H1 (cell line): Measurements from ENCODE around the gene MPC1. TPM values are rescaled to one million over a fixed set of nuclear protein-coding genes. Genes with fewer than 3 reads are reported as not detected.
"Not testable (repeated sequence)": the region's sequence is repeated elsewhere in the genome, so short reads cannot be mapped to it uniquely, and the experiment has no call there.

Source experiments
- CTCF ChIA-PET: fragments of 300-600 bp; sonication (Branson Sonifier 250); formaldehyde crosslinking; loops from one replicate; lab custom pipeline; 2021; ENCODE audit not compliant: partially characterized antibody; lab: Charles Lee
- POLR2A ChIA-PET: fragments of 300-600 bp; sonication (Branson Sonifier 250); formaldehyde crosslinking; loops from one replicate; lab custom pipeline; 2021; ENCODE audit warnings: inconsistent platforms; ENCODE audit not compliant: partially characterized antibody; lab: Charles Lee
- DNase-seq, 2 experiments: peaks; one replicate each; pipeline versions ENCODE4 v3.0.0 to v3.0.0-alpha.2; 2010 to 2022; ENCODE audit warnings: low spot score in 2 of 2, low read depth in 1 of 2, mixed read lengths in 1 of 2
- FAIRE-seq: peaks from 2 replicates; lab custom pipeline; 2011; peaks lifted over from hg19 to GRCh38; lab: Jason Lieb, UNC
- H2AFZ ChIP-seq: 2 replicates; pipeline ENCODE4 v1.8.1; 2012; ENCODE audit warnings: low read length, inconsistent platforms
- H2AK5ac ChIP-seq: 2 replicates; pipeline ENCODE4 v1.6.1; 2013; ENCODE audit warnings: low read depth, low read length
- H2BK120ac ChIP-seq: replicated peaks from 2 replicates; pipeline ENCODE3; 2013; ENCODE audit warnings: low read depth, low read length, inconsistent platforms
- H2BK12ac ChIP-seq: 2 replicates; pipeline ENCODE4 v1.6.1; 2013; ENCODE audit warnings: low read depth, low read length
- H2BK15ac ChIP-seq: 2 replicates; pipeline ENCODE4 v1.6.1; 2013; ENCODE audit warnings: low read length
- H2BK20ac ChIP-seq: 2 replicates; pipeline ENCODE4 v1.6.1; 2013; ENCODE audit warnings: low read length
- H2BK5ac ChIP-seq: 2 replicates; pipeline ENCODE4 v1.6.1; 2013; ENCODE audit warnings: low read depth, low read length
- H3K14ac ChIP-seq: 2 replicates; pipeline ENCODE4 v1.6.1; 2013; ENCODE audit warnings: inconsistent platforms; ENCODE audit not compliant: insufficient read length
- H3K18ac ChIP-seq: 2 replicates; pipeline ENCODE4 v1.6.1; 2013; ENCODE audit warnings: low read length; ENCODE audit errors: extremely low read depth
- H3K23ac ChIP-seq: 2 replicates; pipeline ENCODE4 v1.6.1; 2013; ENCODE audit warnings: inconsistent platforms; ENCODE audit not compliant: insufficient read length
- H3K23me2 ChIP-seq: 2 replicates; pipeline ENCODE4 v1.6.1; 2013; ENCODE audit warnings: low read depth, low read length
- H3K27ac ChIP-seq: 2 replicates; pipeline ENCODE4 v1.6.1; 2011; ENCODE audit warnings: low read depth, low read length, inconsistent platforms
- H3K27me3 ChIP-seq, 4 experiments: replicated peaks in 1 of 4; 1 replicate in 1 of 4; 2 replicates in 3 of 4; pipeline versions ENCODE4 v1.6.1 to v1.8.1; 2011 to 2013; ENCODE audit warnings: low read length in 3 of 4, mild to moderate bottlenecking in 3 of 4, inconsistent platforms in 2 of 4, mixed read lengths in 2 of 4, moderate library complexity in 1 of 4; ENCODE audit not compliant: control insufficient read depth in 3 of 4, insufficient read depth in 3 of 4; ENCODE audit errors: extremely low read depth in 1 of 4
- H3K36me3 ChIP-seq, 4 experiments: 2 replicates each; pipeline versions ENCODE4 v1.6.1 to v1.8.1; 2011 to 2013; ENCODE audit warnings: mild to moderate bottlenecking in 4 of 4, low read length in 3 of 4, moderate library complexity in 2 of 4, control low read depth in 1 of 4, inconsistent platforms in 1 of 4; ENCODE audit not compliant: insufficient read depth in 4 of 4, control insufficient read depth in 2 of 4
- H3K4ac ChIP-seq: replicated peaks from 2 replicates; pipeline ENCODE3; 2013; ENCODE audit warnings: low read length, low read depth, mixed read lengths, inconsistent platforms; ENCODE audit not compliant: insufficient read length
- H3K4me1 ChIP-seq, 4 experiments: replicated peaks in 1 of 4; 1 replicate in 1 of 4; 2 replicates in 3 of 4; pipeline versions ENCODE4 v1.6.1 to v1.8.1; 2011 to 2013; ENCODE audit warnings: low read length in 3 of 4, inconsistent platforms in 2 of 4, mixed read lengths in 1 of 4; ENCODE audit not compliant: insufficient read depth in 4 of 4, control insufficient read depth in 3 of 4
- H3K4me2 ChIP-seq, 2 experiments: 2 replicates each; pipeline versions ENCODE4 v1.6.1 to v1.8.1; 2011 to 2013; ENCODE audit warnings: low read depth in 2 of 2, low read length in 2 of 2, control low read depth in 1 of 2, inconsistent platforms in 1 of 2, mild to moderate bottlenecking in 1 of 2; ENCODE audit not compliant: insufficient read depth in 1 of 2
- H3K4me3 ChIP-seq, 4 experiments: fragments of 200-600, 300-600 bp in 1 of 4; sonication (generic), shearing (Covaris generic), sonication (Bioruptor Twin) in 1 of 4; 2 replicates each; pipeline versions ENCODE4 v1.5.1 to v1.8.1; 2011 to 2016; ENCODE audit warnings: low read length in 4 of 4, low read depth in 3 of 4, control low read depth in 2 of 4, inconsistent platforms in 2 of 4, mild to moderate bottlenecking in 2 of 4, mixed read lengths in 1 of 4, moderate library complexity in 1 of 4; ENCODE audit not compliant: insufficient read depth in 2 of 4; ENCODE audit errors: extremely low read depth in 1 of 4
- H3K56ac ChIP-seq: replicated peaks from 2 replicates; pipeline ENCODE3; 2013; ENCODE audit warnings: low read depth, mild to moderate bottlenecking, mixed read lengths, low read length, inconsistent platforms; ENCODE audit not compliant: insufficient read length
- H3K79me1 ChIP-seq: 2 replicates; pipeline ENCODE4 v1.6.1; 2013; ENCODE audit warnings: low read depth, low read length, control low read depth
- H3K79me2 ChIP-seq, 2 experiments: 2 replicates each; pipeline versions ENCODE4 v1.6.1 to v1.8.1; 2012 to 2013; ENCODE audit warnings: low read length in 2 of 2, mild to moderate bottlenecking in 2 of 2, inconsistent platforms in 1 of 2; ENCODE audit not compliant: insufficient read depth in 2 of 2, control insufficient read depth in 1 of 2
- H3K9ac ChIP-seq, 4 experiments: replicated peaks in 1 of 4; 1 replicate in 1 of 4; 2 replicates in 3 of 4; pipeline versions ENCODE4 v1.6.1 to v1.8.1; 2011 to 2013; ENCODE audit warnings: low read depth in 3 of 4, low read length in 3 of 4, control low read depth in 2 of 4, mild to moderate bottlenecking in 2 of 4, moderate library complexity in 2 of 4, inconsistent platforms in 1 of 4; ENCODE audit errors: extremely low read depth in 1 of 4
- H3K9me3 ChIP-seq, 2 experiments: 2 replicates each; pipeline versions ENCODE4 v1.6.1 to v1.8.1; 2012 to 2013; ENCODE audit warnings: mild to moderate bottlenecking in 2 of 2, moderate library complexity in 2 of 2, control low read depth in 1 of 2, inconsistent platforms in 1 of 2, low read depth in 1 of 2, low read length in 1 of 2, mixed read lengths in 1 of 2; ENCODE audit not compliant: insufficient read depth in 2 of 2
- H4K20me1 ChIP-seq, 2 experiments: replicated peaks in 1 of 2; 2 replicates each; pipeline versions ENCODE3 to v1.8.1; 2011 to 2013; ENCODE audit warnings: inconsistent platforms in 2 of 2, low read length in 2 of 2, mild to moderate bottlenecking in 1 of 2; ENCODE audit not compliant: insufficient read depth in 2 of 2, control insufficient read depth in 1 of 2
- H4K5ac ChIP-seq: 2 replicates; pipeline ENCODE4 v1.6.1; 2013; ENCODE audit warnings: low read length, low read depth, mixed read lengths, inconsistent platforms; ENCODE audit not compliant: insufficient read length
- H4K8ac ChIP-seq: 2 replicates; pipeline ENCODE4 v1.8.0; 2013; ENCODE audit warnings: mild to moderate bottlenecking, moderate library complexity, low read length, inconsistent platforms; ENCODE audit not compliant: insufficient read depth; ENCODE audit errors: extremely low read depth
- H4K91ac ChIP-seq: replicated peaks from 2 replicates; pipeline ENCODE3; 2013; ENCODE audit warnings: low read length, mixed read lengths, inconsistent platforms; ENCODE audit not compliant: insufficient read length
- WGBS, 2 experiments: shearing (Covaris generic) in 1 of 2; methylation state at CpG; one replicate each; pipeline versions ENCODE4 v1.1.6 to v1.1.7; 2013 to 2015; ENCODE audit warnings: low lambda C conversion rate in 2 of 2, mixed read lengths in 2 of 2, inconsistent platforms in 1 of 2, low coverage in 1 of 2, missing lambda C conversion rate in 1 of 2; ENCODE audit not compliant: insufficient replicate concordance in 2 of 2, insufficient coverage in 1 of 2, insufficient read length in 1 of 2; ENCODE audit errors: extremely low coverage in 1 of 2, missing lambda C conversion rate in 1 of 2; 5-methylcytosine and 5-hydroxymethylcytosine counted together
- polyA plus RNA-seq, 7 experiments: library from polyadenylated mRNA; depleted of rRNA in 3 of 7; stranded (reverse) in 5 of 7; unstranded in 2 of 7; fragments of >200 nt in 5 of 7; fragments of 200-250 nt in 2 of 7; gene quantifications; 1 replicate in 5 of 7; 2 replicates in 1 of 7; 4 replicates in 1 of 7; pipeline versions ENCODE4 v1.2.1 to v1.2.3, GENCODE V29; 2011 to 2013; ENCODE audit warnings: missing spikeins in 2 of 7, mixed read lengths in 2 of 7
- total RNA-seq: library from RNA; stranded (reverse); fragmentation: NEBNext Ultra II Directional; extraction: Animal tissue kit (Norgen Biotek cat#: 25700); gene quantifications from 2 replicates; pipeline ENCODE4 v1.2.1, GENCODE V29; 2021

Gene MPC1
- total and polyA plus RNA-seq, 2 of the 8 experiments (the other 6 are each of a cell fraction or from before 2014, with no cell fraction given) = 10.2 to 12.6 TPM

DNA sequence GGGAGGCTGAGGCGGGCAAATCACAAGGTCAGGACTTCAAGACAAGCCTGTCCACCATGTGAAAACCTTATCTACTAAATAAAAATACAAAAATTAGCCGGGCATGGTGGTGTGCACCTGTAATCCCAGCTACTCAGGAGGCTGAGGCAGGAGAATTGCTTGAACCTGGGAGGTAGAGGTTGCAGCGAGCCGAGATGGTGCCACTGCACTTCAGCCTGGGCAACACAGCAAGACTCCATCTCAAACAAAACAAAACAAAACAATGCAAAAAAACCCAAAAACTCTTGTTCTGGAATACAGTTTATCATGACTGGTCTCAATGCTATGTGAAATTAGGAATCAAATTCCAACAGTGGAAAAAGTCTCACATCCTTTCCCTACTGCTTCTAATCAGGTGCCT, 20.3 kb downstream of the MPC1 start:
- H2BK12ac ChIP-seq = peak overlapping the region; percentile 84
- not testable (repeated sequence) for H4K5ac ChIP-seq, H3K4me2 ChIP-seq, H3K27me3 ChIP-seq, H3K14ac ChIP-seq, H3K23ac ChIP-seq, H2BK120ac ChIP-seq, H4K91ac ChIP-seq, H3K79me1 ChIP-seq, DNase-seq, H2AK5ac ChIP-seq, H3K18ac ChIP-seq, H3K9me3 ChIP-seq, H4K8ac ChIP-seq, H4K20me1 ChIP-seq, FAIRE-seq, H2AFZ ChIP-seq, H3K4me3 ChIP-seq, H3K36me3 ChIP-seq, H2BK5ac ChIP-seq, H2BK15ac ChIP-seq, H2BK20ac ChIP-seq, H3K79me2 ChIP-seq, H3K9ac ChIP-seq, H3K56ac ChIP-seq, H3K27ac ChIP-seq, H3K23me2 ChIP-seq, H3K4ac ChIP-seq
- CTCF ChIA-PET = interaction anchor here (0.9 to 3.0 kb wide), 2 partner anchors 17 kb away, joined by 4 to 8 read pairs; no protein-coding TSS in a partner anchor
- peaks cover 2 to 18% (median 13%) of the 10 kb centered on the region in 4 experiments; a peak in 6 of 7 replicates for H3K4me1 ChIP-seq
- WGBS, 2 experiments = 88% methylated on average over 4 of the region's 4 CpGs; no CpG with 5 or more reads in 1 of the 2 experiments
- POLR2A ChIA-PET = interaction anchor here (1.2 to 1.5 kb wide), 2 partner anchors 18 kb away, joined by 3 to 6 read pairs; no protein-coding TSS in a partner anchor
